ENCODE data around the gene SMOC1. TPM values are rescaled to one million over a fixed set of nuclear protein-coding genes. Genes with fewer than 3 reads are reported as not detected.

Gene SMOC1
- total RNA-seq, 1 experiment from 2014 or later, result 24.1 TPM

GRCh38 chr14:70021548-70022220, 142.5 kb downstream of the SMOC1 start:
- Histone ChIP-seq H3K27me3 (no peaks in the 10 kb centered on the region), H3K4me3 (no peak overlapping the region), H3K9me3 (no peaks in the 10 kb centered on the region), H3K36me3 (no peaks in the 10 kb centered on the region)
- DNase-seq, result no peak

DNA sequence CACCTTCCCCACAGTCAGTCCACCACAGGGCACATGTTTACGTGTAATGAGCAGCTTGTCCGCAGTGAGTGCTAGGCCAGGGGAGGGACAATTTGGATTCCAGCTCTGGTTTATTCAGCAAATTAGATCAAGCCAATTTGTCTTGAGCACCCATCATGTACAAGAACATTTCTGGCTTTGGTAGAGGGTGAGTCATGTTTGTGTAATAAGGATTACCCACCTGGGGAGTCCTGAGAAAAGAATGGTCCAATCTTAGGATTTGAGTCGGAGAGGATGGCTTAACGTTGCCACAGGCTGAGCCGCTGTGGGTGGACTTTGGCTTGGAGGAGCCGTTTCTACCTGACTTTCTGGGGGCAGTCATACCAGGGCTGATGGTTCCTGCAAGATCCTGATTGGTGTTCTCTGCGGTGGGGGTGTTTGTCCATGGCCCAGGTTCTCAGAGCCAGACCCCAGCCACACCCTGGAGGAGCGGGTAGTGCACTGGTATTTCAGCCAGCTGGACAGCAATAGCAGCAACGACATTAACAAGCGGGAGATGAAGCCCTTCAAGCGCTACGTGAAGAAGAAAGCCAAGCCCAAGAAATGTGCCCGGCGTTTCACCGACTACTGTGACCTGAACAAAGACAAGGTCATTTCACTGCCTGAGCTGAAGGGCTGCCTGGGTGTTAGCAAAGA, 143.7 kb downstream of the SMOC1 start:
- DNase-seq, result no peak

GRCh38 chr14:70023871-70024270, 144.7 kb downstream of the SMOC1 start:
- DNase-seq, result no peak
- H3K9me3 ChIP-seq, result no peaks in the 10 kb centered on the region
- no peaks in the 10 kb centered on the region for H3K27me3 ChIP-seq
- no peak overlapping the region for H3K4me3 ChIP-seq
- H3K36me3 ChIP-seq, result no peaks in the 10 kb centered on the region

More for the DNA sequence above, 143.7 kb downstream of the SMOC1 start:
- Histone ChIP-seq H3K4me3 (no peak overlapping the region), H3K9me3 (no peaks in the 10 kb centered on the region), H3K36me3 (no peaks in the 10 kb centered on the region), H3K27me3 (no peaks in the 10 kb centered on the region)

DNA sequence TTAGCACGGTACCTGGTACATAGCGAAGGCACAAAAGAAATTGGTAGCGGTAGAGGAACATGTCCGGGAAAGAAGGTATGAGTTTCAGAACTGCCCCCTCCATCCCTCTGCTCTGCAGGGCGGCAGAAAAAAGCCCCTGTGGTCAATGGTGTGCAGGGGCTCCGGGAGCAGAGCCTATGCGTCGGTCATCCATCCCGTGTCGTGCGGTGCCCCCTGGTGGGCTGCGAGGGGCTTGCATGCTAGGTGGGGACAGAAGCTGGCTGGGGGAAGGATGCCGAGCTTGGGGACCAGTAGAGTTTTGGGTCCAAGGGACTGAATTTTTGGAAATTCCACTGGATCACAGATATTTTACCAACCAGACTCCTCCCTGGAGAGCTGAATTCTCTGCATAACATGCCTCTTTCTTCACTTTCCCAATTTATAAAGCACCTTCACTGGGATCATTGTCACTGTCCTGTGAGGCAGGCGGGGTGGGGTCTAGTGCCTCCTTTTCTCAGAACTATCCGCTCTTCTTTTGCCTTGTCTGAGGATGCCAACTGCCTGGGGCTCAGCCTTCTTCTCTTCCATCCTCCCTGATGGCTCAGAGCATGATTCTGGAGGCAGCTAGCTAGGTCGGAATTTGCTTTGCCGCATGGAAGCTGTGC, 148.7 kb downstream of the SMOC1 start:
- DNase-seq, result peak; percentile 34
- Histone ChIP-seq H3K36me3 (no peaks in the 10 kb centered on the region), H3K9me3 (no peaks in the 10 kb centered on the region), H3K4me3 (no peak overlapping the region), H3K27me3 (no peaks in the 10 kb centered on the region)

GRCh38 chr14:70029296-70030132, 150.3 kb downstream of the SMOC1 start:
- Histone ChIP-seq H3K27me3 (no peaks in the 10 kb centered on the region), H3K4me3 (no peak overlapping the region), H3K36me3 (no peaks in the 10 kb centered on the region), H3K9me3 (no peaks in the 10 kb centered on the region)
- DNase-seq, result no peak

DNA sequence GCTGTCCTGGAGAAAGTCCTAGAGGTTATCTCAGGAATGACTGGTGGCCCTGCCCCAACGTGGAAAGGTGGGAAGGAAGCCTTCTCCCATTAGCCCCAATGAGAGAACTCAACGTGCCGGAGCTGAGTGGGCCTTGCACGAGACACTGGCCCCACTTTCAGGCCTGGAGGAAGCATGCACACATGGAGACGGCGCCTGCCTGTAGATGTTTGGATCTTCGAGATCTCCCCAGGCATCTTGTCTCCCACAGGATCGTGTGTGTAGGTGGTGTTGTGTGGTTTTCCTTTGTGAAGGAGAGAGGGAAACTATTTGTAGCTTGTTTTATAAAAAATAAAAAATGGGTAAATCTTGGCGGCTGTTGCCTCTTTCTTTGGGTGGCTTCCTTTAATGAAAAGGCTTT, 152.8 kb downstream of the SMOC1 start:
- no peaks in the 10 kb centered on the region for H3K9me3 ChIP-seq
- no peak for DNase-seq

GRCh38 chr14:70032447-70032846, 153.2 kb downstream of the SMOC1 start:
- Histone ChIP-seq H3K9me3 (no peaks in the 10 kb centered on the region), H3K36me3 (no peaks in the 10 kb centered on the region), H3K27me3 (no peaks in the 10 kb centered on the region), H3K4me3 (no peak overlapping the region)
- DNase-seq, result peak; percentile 38

More for the DNA sequence above, 152.8 kb downstream of the SMOC1 start:
- Histone ChIP-seq H3K36me3 (no peaks in the 10 kb centered on the region), H3K27me3 (no peaks in the 10 kb centered on the region), H3K4me3 (no peak overlapping the region)

DNA sequence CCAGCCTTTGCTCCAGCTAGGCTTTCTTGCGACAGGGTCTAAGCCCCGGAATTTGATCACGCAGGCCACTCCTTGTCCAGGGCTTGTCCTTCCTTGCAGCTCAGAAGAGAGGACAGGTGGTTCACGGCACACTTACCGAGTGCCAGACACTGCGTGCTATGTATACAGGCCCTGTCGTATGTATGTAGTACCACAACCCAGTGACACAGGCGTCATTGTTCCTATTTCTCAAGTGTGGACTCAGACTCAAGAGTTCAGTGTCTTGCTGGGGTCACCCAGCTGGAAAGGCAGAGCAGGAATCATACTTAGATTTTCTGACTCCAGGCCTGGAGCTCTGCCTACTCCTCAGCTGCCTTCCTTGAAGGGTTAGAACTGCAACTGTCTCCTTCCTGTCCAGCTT, 153.9 kb downstream of the SMOC1 start:
- DNase-seq, result no peak
- no peaks in the 10 kb centered on the region for H3K9me3 ChIP-seq
- no peaks in the 10 kb centered on the region for H3K36me3 ChIP-seq
- no peaks in the 10 kb centered on the region for H3K27me3 ChIP-seq
- no peak overlapping the region for H3K4me3 ChIP-seq

GRCh38 chr14:70033561-70033960, 154.3 kb downstream of the SMOC1 start:
- Histone ChIP-seq H3K9me3 (no peaks in the 10 kb centered on the region), H3K27me3 (no peaks in the 10 kb centered on the region), H3K36me3 (no peaks in the 10 kb centered on the region), H3K4me3 (no peak overlapping the region)
- DNase-seq, result no peak

GRCh38 chr14:70034257-70034656, 155.0 kb downstream of the SMOC1 start:
- H3K27me3 ChIP-seq, result no peaks in the 10 kb centered on the region
- DNase-seq, result no peak

DNA sequence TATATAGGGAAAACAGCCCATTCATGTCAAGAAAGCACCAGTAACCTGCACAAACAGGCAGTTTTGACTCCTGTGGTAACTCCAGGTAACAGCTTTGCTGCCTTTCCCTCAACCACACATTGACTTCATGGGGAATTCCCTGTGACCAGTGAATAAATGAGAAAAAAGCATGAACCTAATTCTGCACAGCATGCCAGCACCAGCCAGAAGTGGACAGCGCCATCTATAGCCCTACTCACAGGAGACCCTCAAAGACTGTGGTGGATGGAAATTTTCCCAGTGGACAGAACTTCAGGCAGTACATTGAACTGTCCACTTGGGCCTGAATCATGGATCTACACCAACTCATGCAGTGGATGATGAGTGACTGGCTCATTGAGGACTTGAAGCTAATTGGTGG, 157.4 kb downstream of the SMOC1 start:
- Histone ChIP-seq H3K9me3 (no peaks in the 10 kb centered on the region), H3K36me3 (no peaks in the 10 kb centered on the region), H3K4me3 (no peak overlapping the region), H3K27me3 (no peaks in the 10 kb centered on the region)
- DNase-seq, result no peak

More at GRCh38 chr14:70034257-70034656, 155.0 kb downstream of the SMOC1 start:
- Histone ChIP-seq H3K9me3 (no peaks in the 10 kb centered on the region), H3K4me3 (no peak overlapping the region), H3K36me3 (no peaks in the 10 kb centered on the region)

- DNase-seq, result no peak
- no peaks in the 10 kb centered on the region for H3K36me3 ChIP-seq
- H3K9me3 ChIP-seq, result no peaks in the 10 kb centered on the region
- no peaks in the 10 kb centered on the region for H3K27me3 ChIP-seq
- no peak overlapping the region for H3K4me3 ChIP-seq
Measured at GRCh38 chr14:70043001-70043400, 163.8 kb downstream of the SMOC1 start.

DNA sequence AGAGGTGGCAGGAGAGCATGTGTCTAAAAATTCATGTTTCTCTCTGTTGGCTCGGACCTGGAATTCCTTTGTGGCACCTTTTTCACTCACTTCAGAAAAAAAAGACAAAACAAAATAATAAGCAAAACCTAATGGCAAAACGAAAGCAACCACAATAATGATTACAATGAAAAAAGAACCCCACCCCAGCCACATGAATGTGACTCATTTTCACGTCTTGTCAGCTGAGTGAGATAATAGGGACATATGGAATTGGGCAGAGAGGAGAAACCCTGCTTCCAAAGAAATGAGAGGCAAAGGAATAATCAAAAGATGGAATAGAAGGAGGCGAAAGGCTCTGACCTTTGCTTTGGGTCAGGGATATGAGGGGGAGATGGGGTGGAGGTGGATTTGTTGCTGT, 166.1 kb downstream of the SMOC1 start:
- Histone ChIP-seq H3K4me3 (no peak overlapping the region), H3K9me3 (no peaks in the 10 kb centered on the region), H3K36me3 (no peaks in the 10 kb centered on the region), H3K27me3 (no peaks in the 10 kb centered on the region)
- DNase-seq, result no peak

DNA sequence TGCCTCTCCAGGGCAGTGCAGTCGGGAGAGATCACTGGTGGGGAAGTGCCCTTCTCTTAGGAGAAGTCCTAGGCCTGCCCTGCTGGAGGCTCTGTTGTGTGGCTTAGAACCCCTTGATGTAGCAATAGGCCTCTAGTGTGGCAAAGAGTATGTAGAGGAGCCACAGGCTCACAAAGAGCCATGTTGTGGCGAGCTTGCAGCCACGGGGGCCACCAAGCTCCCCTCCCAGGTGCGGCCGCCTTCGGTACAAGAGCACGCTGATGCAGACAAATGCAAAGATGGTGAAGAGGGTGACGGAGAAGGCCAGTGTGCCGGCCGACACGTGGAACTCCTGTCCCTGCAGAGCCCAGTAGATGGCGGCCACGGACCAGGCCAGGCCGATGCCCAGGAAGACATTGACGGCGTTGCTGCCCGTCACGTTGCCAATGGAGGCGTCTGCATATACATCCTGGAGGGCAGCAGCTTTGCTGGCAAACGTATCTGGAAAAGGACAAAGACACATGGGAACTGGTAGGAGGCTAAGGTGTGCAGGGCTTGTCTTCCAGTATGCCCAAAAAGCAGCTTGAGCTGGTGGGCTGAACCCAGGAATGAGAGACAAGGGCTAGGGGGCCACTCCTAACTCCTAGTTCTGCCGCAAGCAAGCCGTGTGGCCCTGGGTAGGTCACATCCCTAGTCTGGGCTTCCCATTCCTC, 166.8 kb downstream of the SMOC1 start:
- Histone ChIP-seq H3K9me3 (no peaks in the 10 kb centered on the region), H3K4me3 (no peak overlapping the region), H3K27me3 (no peaks in the 10 kb centered on the region), H3K36me3 (no peaks in the 10 kb centered on the region)
- DNase-seq, result peak; percentile 32

GRCh38 chr14:70047598-70048312, 168.5 kb downstream of the SMOC1 start:
- Histone ChIP-seq H3K36me3 (no peaks in the 10 kb centered on the region), H3K27me3 (no peaks in the 10 kb centered on the region), H3K4me3 (no peak overlapping the region), H3K9me3 (no peaks in the 10 kb centered on the region)
- DNase-seq, result no peak

- H3K36me3 ChIP-seq, result no peaks in the 10 kb centered on the region
- no peaks in the 10 kb centered on the region for H3K27me3 ChIP-seq
- H3K4me3 ChIP-seq, result no peak overlapping the region
- no peaks in the 10 kb centered on the region for H3K9me3 ChIP-seq
- DNase-seq, result no peak
Measured at GRCh38 chr14:70048313-70048654, 169.1 kb downstream of the SMOC1 start.

Data from MG63 (cell line).